Stimulated activated CD8-positive, alpha-beta memory T cell treated with anti-CD3 and anti-CD28 coated beads, Interleukin-4, amount 100 ng/mL, for 4 hours (primary cell): ENCODE results near the gene CCDC136.

ENCODE experiments used
- DNase-seq, 2 donors: peaks; one replicate each; pipeline ENCODE4 v3.0.0-alpha.2; 2020; ENCODE audit warnings: low read depth in 2 of 2, low spot score in 1 of 2

CCDC136 gene

DNA sequence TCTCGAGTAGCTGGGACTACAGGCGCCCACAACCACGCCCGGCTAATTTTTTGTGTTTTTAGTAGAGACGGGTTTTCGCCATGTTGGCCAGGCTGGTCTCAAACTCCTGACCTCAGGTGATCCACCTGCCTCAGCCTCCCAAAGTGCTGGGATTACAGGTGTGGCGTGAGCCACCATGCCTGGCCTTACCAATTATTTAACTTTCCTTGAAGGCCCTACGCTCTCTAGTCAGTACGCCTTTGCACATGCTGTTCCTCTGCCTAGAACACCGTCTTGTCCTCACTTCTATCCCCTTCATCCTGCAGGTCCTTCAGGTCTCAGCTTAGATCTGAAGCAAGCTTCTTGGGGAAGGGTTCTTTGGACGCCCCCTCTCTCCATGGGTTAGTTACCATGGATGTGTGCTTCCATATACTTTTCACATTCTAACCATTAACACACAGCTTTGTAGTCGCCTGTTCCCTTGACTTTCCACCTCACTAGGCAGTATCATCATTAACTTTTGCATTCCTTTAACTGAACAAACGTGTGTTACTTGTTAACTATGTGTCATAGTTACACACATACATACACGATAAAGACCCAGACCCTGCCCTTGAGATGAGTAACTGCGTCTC lies 70.3 kb downstream of the CCDC136 start:
- no peak for DNase-seq

DNA sequence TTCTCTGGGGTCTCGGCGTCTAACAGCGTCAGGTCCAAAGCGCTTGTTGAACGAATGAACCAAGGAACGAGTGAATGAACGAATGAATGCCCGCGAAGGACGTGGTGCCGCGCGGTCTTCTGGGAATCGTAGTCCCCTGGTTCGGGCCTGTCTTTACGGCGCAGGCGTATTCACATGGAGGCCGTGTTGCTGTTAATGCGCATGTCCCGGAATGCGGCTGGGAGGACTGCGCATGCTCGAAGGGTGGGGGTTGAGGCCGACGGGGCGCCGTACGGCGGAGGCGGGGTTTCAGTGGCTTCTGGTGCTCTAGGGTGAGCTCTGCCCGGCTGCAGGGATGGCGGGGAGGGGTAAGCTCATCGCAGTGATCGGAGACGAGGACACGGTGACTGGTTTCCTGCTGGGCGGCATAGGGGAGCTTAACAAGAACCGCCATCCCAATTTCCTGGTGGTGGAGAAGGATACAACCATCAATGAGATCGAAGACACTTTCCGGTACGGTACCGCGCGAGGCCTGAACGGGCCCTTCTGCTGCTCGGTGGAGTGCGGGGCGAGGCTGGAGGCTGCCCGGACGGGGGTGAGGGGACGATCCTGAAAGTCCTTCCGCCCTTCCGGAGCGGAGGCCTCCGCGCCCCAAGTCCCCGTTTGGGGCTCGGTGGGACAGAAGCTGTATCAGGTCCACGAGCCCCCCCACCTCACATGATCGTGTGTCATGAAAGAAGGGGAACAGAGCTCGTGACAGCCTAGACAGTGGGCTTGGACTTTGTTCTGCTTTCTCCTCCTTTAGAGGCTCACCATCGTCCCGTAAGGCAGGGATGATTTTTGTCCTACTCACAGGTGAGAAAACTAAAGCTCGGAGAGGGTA lies 71.0 kb downstream of the CCDC136 start, which contains the start of gene ATP6V1F:
Gene ATP6V1F, plus strand, starts transcription at position 286 of the 862 bp plus-strand sequence. Its CDS starts 49 bp downstream, at position 335.
- DNase-seq: peak; percentile 95 to 100

DNA sequence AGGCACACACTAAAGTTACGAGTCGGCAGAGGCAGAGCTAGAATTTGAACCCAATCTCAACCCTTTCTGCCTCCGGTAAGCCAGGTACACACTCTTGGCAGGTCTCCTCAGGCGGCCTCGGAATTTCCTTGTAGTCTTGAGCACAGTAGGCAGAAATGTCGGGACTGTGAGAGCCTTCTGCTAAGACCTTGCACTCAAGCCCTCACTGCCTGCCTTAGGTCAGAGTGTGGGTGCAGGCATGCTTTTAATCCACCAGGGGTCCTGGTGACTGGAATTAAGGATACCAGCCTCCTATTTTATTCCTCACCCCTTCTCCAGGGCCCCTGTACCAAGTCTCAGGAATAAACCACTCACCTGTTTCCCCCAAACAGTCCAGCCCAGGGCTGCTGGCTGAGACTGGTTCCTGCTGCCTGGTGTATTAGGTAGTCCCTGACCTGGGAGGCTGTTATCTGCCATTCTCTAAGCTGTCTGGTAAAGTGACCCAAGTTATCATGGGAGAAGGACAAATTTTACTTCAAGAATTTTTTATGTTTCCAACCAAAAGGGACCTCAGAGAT lies 71.7 kb downstream of the CCDC136 start:
- peak in 1 of 2 donors; percentile 16 for DNase-seq

DNA sequence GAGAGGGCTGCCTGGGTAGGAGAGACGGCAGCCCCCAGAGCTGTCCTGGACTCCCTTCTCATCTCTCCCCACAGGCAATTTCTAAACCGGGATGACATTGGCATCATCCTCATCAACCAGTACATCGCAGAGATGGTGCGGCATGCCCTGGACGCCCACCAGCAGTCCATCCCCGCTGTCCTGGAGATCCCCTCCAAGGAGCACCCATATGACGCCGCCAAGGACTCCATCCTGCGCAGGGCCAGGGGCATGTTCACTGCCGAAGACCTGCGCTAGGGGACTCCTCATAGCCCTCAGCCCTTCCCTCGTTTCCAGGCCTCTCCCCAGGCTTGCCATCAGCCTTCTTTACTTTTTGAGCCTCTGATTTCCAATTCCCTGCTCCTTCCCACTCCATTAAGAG lies 73.5 kb downstream of the CCDC136 start:
- DNase-seq: no peak

DNA sequence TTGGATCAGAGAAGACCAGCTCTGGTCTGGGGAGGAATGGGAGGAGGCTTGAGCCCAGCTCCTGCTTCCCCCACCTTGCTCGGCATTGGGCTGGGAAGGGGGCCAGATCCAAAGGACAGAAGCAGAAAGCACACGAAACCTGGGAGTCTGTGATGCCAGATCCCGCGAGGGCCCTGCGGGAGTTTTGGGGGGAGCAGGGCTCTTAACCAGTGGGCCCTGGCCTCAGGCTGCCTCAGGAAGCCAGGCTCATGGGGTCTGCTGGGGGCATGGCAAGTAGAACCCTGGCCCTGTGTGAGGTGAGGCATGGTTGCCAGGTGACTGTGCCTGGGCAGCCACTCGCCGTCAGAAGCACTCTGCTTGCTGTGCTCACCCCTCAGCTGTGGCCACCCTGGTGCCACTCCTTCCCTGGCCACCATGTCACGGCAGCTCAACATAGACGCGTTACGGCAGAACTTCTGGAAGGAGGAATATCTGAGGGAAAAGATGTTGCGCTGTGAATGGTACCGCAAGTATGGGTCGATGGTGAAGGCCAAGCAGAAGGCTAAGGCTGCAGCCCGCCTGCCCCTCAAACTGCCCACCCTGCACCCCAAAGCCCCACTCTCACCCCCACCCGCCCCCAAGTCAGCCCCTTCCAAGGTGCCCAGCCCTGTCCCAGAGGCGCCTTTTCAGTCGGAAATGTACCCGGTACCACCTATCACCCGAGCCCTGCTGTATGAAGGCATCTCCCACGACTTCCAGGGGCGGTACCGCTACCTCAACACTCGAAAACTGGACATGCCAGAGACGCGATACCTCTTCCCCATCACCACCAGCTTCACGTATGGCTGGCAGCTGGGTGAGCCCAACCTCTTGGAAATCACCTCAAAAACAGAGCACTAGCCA lies 74.5 kb downstream of the CCDC136 start:
- DNase-seq: no peak

DNA sequence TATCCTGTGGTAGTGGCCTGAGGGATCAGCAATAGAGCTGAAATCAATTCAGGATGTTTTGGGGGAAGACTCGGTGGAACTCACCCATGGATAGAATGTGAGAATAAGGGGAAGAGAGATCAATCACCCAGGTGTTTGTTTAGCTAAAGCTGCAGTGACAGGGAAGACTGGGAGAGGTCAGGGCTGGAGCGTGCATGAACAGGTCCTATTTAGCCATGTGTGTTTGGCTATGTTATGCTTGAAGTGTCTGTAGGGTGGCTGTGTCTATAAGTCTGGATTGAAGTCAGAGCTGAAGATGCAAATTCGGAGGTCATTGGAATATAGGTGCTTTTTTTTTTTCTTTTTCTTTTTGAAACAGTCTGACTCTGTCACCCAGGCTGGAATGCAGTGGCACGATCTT lies 75.5 kb downstream of the CCDC136 start:
- no peak for DNase-seq

DNA sequence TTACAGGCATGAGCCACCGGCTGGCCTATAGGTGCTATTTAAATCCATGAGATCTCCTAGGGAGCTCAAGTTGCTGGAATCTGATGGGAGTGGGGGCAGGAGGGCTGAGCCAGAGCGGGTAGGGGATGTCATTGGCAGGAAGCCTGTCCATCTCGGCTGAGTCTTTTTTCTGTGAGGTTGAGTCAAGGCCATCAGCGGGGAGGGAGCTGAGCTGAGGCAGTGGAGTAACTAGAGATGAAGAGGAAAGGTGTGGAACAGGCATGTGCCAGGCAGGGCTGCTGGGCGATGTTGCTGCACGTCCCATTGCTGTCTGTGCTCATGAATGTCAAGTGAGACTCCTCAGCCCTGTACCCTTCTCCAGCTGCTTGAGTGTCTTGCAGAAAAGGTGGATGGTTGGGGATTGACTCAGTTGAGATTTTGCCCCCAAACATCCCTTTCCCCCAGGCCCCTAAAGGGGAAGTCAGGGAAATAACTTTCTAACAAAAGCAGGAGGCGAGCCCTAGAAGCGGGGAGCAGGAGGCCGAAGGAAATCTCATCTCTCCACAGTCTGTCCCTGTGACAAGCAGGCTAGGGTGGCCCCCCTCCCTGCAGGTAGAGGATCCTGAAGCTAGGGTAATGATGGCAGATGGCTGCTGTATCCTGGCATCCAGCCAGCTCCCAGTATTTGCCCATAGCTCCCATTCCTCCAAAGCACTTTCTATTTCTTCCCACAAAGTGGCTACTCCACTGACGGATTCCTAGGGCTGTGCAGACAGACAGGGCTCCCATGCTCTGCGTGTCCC lies 76.3 kb downstream of the CCDC136 start:
- no peak for DNase-seq

DNA sequence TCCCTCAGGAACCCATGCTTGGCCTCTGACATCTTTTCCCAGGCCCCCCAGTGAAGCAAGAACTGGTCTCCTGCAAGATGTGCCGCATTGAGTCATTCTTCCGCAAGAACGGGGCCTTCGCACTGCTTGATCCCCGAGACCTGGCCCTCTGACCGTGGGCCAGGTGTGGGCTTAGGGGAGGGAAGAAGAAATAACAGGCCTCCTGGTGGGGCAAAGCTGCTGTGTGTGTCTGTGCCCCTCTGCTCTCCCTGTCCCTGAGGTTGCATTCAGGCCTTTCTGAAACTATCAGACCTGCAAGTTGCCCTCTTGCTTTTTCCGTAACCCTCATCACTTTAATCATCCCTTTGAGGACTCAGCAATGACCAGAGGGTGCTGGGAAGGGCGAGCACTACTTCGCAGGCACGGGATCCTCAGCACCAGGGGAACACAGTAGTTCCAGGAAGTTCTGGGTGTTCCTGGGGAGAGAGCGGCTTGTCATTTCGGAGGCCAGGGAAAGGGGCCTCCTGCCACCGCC lies 76.9 kb downstream of the CCDC136 start:
- DNase-seq: no peak

DNA sequence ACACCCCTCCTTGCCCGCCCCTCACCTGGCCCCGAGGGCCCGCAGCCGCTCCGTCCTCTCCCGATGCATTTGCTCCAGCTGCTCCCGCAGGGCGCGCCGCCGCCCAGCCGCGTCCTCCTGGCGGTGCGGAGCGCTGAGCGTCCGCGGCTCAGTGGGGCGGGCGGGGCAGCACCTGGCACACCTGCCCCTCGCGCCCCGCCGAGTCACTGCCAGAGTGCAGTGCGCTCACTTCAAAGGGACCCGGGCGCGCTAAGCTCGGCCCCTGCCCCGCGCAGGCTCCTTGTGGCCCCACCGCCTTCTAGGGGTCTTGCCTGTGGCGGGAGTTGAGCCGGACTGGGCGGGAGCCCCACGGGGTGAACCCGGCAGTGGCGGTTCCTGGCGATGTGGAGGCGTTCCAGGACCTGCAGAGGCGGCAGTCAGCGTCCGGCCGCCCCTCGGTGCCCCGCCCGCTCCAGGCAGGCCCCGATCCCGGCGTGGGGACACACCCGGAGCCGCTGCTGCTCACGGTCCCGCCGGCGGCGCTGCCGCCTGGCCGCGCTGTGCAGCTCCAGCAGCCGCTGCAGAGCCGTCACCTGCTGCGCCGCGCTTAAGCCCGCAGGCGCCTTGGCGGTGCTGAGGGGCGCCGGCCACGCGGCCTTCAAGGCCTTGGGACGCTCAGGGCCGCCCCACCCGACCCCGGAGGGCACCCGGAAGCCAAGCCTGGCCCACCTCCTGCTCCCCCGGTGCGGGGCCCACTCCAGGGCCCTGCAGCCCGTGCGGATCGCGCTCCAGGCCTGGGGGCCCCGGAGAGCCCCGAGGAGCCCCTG lies 77.6 kb downstream of the CCDC136 start:
- no peak for DNase-seq

DNA sequence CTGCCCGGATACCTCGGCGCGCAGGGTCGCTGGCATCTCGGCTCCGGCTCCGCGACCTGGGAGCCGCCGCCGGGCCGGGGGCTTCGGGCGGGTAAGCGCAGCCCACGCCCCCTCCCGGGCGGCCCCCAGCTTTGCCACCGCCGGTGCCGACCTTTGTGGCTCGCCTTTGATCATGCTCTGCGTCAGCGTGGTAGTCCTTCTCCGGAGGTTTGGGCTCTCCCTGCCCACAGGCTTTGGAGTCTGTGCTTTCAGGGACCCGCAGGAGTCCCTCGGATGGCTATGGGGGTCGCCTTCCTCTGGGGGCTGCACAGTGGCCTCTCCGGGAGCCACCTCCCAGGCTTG lies 78.1 kb downstream of the CCDC136 start:
- no peak for DNase-seq

DNA sequence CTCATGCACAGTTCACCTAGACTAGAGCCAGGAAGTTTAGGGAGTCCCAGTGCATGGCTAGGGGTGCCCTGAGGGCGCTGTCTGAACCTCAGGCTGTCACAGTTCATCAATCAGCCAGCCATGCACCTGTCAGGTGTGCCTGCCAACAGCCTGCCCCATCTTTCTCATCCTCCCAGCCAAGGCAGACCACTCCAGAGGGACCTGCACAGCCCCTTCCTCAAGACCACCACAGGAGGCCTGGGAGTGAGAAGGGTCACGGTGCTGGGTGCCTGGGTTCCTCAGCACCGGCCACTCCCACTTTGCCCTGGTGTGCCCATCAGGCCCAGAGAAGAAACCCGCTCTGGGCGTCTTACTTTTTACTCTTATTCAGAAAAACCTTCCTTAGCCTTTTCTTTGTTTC lies 79.3 kb downstream of the CCDC136 start:
- no peak for DNase-seq
